Activated CD8-positive, alpha-beta memory T cell treated with anti-CD3 and anti-CD28 coated beads for 48 hours (primary cell): ENCODE results near the gene NSRP1.
"Not testable (repeated sequence)": the region's sequence is repeated elsewhere in the genome, so short reads cannot be mapped to it uniquely, and the experiment has no call there.

ENCODE experiments used
- DNase-seq, 3 experiments: peaks; one replicate each; pipeline ENCODE4 v3.0.0-alpha.2; 2020; ENCODE audit warnings: low read depth in 2 of 3, low spot score in 2 of 3

The NSRP1 gene

DNA sequence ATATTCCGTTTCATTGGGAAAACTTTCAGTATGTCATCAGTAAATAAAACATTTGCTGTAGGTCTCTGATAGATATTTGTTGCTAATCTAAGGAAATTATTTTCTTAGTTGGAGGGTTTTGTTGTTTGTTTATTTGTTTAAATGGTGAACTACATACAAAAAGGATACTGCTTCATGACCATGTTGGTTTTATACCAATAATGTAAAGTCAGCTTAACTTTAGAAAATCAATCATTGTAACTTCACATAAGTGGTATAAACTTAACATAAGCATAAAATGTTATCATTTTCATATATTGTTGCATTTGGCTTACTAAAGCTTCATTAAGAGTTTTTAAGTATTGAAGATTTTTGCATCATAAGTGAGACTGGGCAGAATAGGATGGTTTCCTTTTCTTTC, 57.9 kb downstream of the NSRP1 start:
- DNase-seq: no peak

DNA sequence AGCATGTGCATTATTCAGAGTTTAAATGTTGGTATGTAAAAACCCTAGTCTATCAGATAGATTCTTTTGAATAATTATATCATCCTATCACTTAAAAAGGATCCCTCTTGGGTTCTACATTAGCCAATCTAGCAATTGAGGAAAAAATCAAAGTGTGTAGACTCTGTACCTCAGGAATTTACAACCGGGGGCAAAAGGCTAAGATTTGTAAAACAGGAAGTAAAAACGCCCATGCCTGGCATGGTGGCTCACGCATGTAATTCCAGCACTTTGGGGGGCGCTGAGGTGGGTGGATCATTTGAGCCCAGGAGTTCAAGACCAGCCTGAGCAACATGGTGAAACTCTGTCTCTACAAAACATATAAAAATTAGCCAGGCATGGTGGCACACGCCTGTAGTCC, 60.2 kb downstream of the NSRP1 start:
- DNase-seq: no peak

DNA sequence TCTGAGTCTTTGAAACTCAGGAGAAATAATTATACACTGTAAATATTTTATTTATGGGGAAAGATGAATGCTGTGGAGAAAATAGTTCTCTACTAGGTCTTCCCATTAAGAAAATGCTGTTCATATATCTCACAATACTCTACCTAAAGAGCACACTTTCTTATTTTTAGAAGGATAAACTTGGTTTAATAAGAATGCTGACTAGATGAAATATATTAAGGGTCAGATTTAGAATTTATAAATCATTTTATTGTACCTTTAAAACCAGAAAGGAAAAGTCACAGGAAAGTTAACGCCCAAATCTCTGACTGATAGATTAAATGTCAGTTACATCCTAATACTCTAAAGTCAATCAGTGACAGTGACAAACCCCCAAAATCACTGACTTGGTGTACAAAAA, 70.1 kb downstream of the NSRP1 start:
- DNase-seq: no peak

DNA sequence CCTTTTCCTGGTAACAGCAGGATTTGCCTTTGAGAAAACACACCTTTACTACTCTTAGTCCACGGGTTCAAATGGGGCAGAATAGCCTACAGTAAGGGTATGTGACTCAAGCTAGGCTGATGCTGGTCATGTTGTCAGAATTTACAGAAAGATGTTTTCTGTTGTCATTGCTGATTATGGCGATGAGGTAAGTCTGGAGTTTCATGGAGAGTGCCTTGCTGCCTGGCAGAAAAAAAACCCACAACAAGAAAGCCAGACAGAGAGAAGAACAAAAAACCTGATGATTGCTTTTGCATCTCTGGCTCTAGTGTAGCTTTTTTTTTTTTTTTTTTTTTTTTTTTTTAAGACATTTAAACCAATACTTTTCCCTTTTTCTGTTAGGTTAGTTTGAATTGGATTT, 71.0 kb downstream of the NSRP1 start:
- DNase-seq: no peak

DNA sequence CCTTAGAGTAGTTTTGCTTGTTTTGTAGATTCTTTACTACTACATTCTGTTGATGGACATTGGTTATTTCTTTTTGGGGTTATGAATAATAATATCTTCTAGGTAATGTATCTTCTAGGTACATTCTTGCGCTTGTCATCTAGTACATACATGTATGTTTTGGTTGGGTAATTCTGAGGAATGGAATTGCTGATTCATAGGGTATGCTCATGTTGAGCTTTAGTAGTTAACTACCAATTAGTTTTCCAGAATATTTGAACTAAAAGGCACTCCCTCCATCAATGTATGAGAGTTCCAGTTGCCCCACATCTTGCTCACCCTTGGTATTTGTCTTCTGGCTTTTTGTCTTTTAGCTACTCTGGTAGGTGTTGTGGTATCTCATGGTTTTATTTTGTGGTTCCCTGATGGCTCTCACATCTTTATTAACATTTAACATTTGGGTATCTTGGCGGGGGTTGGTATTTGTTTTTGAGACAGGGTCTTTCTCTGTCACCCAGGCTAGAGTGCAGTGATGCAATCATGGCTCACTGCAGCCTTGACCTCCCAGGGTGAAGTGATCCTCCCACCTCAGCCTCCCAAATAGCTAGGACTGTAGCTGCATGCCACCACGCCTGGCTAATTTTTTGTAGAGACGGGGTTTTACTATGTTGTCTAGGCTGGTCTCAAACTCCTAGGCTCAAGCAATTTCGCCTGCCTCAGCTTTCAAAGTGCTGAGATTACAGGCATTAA, 71.8 kb downstream of the NSRP1 start:
- DNase-seq: no peak

DNA sequence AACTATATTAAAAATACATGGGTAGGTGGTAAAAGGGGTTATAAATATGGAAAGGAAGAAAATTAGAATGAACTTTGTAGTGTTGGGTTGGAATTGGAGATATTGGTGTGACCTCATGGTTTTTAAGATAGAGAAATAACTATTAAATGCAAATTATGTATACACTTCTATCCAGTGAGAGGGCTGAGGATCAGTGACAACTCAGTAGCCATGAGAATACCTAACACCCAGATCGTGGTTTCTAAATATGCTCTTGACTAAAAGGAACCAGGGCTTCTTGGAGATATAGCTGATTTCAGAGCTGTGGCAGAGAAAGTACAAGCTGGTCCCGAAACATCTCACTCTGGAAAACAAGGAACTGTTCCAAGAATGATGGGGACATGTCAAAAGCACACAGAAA, 74.5 kb downstream of the NSRP1 start:
- no peak for DNase-seq

DNA sequence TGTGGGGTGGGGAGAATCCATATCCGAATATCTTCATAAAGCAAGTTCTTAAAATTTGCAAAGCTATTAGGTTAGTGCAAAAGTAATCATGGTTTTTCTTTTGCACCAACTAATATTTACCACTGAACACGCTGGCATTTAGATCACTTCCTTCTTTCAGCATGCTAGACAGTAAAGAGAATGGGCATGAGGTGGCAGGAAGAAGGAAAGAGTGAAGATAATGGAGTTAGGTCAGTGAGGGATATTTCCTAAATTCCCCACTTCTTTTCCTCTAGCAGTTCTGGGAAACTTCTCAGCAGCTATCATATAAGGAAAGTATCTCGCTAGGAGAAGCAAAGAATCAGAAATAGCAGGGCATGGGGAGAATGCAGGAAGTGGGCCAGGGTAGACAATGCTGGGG, 79.9 kb downstream of the NSRP1 start:
- no peak for DNase-seq

DNA sequence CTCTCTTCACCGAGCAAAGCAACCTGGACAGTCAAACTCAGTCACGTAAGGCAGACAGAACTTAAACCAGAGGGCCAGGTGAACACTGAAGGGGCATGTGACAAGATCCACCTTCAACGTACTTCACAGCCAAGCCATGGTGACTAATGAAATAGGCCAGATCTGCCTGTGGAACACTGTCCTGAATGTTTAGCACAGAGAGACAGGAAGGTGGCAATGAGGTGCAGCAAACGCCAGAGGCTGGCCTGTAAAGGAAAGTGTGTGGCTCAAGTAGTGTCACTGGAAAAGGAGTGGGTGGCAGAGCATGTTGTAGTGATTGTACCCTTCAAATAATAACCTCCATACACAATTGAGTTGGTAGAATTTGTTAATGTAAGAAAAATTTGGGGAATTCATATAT, 80.8 kb downstream of the NSRP1 start:
- DNase-seq: no peak

DNA sequence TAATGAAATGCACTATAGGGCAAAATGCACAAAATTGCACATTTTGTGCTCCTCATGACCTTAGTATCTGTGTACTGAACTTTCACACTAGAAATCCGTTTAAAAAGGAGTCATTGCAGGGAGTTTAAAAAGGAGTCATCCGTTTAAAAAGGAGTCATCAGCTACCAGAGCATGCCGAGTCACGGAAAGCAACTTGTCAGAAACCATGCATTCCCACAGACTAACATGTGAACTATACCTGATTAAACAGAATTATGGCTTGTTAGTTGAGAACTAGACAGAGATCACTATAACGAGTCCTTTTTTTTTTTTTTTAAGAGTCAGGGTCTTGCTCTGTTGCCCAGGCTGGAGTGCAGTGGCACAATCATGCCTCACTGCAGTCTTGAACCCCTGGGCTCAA, 83.0 kb downstream of the NSRP1 start:
- no peak for DNase-seq

DNA sequence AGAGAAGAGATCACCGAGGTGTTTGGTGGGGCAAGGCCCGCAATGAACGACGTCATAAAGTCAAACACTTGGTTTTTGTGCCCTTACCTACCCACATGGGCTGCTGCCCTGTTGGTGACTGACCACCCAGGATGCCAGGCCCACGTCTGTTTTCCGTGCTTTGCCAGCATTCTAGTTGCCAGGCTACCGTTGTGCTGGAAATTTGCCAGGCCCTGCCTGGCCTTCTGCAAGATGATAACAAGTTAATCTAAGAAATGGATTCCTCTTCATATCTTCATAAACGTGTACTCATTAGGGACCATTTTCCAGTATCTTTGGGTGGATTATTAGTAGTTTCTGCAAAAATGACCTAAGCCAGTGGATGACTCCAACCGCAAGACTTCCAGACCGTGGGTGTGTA, 83.5 kb downstream of the NSRP1 start:
- DNase-seq: no peak

DNA sequence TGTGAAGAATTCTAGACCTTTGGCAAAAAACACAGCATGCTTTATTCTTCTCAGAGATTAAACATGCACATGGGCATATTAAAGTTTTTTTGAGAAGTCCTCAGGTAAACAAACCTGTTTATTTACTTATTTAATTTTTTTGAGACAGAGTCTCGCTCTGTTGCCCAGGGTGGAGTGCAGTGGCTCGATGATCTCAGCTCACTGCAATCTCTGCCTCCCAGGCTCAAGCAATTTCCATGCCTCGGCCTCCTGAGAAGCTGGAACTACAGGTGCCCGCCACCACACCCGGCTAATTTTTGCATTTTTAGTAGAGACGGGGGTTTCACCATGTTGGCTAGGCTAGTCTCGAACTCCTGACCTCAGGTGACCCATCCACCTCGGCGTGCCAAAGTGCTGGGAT, 84.0 kb downstream of the NSRP1 start:
- DNase-seq: not testable (repeated sequence)

DNA sequence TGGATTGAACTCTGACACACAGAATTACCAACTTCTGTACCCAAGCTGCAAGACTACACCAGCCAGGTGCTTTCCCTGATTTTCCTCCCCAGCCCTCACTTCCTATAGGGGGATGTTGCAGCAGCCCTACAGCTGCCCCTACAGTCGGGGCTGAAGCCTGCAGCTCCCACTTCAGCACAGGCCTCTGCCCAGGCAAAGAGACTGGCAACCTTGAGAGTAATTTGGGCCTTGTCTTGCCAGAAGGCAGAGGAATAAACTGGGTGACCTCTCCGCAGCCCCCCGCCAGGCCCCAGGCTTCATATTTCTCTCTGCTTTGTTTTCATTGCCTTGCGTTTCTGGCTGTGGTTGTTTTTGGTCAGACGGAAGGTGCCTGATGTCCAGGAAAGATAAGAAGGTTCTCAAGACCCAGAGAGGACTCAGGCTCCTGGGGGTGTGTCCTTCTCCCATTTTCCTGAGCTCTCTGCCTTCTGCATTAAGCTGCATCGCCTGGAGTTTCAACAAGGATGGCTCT, 86.9 kb downstream of the NSRP1 start:
- no peak for DNase-seq

DNA sequence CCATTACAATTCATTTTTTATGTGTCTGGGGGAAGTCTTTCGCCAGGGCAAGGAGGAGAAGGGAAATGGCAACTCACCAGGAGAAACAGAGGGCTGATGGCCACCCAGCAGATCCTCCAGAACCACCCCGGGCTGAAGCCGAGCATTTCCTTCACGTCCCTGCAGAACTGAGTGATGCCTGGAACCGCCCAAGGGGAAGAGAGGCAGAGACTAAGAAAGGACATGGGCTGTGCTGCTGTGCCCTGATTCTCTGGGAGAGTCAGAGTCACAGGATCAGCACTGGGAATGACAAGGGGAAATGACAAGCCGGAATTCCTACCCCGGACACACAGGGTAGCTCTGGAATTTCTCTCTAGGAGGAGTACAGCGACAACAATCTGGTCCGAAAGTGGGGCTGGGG, 91.0 kb downstream of the NSRP1 start:
- no peak for DNase-seq

DNA sequence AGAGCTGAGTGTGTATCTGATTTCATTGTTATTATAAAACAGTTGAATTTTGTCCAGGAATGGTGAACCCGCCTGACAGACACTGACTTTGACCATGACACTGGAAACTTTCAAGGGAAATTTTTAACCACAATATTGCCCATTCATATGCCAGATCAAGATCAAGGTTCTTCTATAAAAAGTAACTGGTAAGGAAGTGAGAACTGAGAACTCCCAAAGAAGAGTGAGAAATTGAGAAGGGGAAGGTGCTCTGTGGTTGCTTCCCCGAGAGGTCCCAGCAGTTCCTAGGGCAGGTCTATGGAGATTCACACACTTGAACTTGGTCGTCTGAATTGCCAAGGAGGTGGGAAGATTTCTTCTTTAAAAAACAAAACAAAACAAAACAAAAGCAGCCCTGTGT, 91.6 kb downstream of the NSRP1 start:
- no peak for DNase-seq

DNA sequence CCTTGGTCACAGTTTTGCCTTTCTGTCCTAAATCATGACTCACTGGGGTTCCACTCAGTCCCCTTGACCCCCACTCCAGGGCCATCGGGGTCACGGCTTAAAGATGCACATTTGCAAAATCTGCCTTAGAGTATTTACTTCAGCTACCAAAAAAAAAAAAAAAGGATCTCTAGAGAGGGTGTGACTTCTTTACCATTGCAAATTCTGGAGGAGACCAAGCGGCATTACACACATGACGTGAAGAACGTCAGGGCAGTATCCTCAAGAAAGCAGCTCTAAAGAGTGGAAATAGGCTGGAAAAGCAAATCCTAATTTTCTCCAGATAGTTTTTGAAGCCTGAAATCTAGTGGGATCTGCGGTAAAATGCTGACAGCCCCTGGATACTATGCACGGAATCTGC, 93.3 kb downstream of the NSRP1 start:
- no peak for DNase-seq

DNA sequence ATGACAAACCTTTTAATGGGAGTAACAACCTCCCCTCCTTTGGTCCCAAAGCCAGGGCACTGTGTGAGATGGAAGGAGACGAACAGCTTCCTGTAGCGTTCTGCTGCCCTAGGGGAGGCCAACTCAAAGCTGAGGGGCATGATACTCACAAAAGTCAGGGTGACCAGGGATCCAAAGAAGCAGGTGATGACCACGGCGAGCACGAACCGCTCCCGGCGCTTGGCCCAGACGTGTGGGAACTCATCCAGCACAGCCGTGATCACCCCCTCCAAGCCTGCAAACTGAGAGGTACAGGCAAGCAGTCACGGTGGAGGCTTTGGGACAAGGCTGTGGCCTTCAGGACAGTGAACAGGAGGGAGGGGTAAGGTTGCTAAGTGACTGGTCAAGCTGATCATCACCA, 93.8 kb downstream of the NSRP1 start:
- DNase-seq: no peak

DNA sequence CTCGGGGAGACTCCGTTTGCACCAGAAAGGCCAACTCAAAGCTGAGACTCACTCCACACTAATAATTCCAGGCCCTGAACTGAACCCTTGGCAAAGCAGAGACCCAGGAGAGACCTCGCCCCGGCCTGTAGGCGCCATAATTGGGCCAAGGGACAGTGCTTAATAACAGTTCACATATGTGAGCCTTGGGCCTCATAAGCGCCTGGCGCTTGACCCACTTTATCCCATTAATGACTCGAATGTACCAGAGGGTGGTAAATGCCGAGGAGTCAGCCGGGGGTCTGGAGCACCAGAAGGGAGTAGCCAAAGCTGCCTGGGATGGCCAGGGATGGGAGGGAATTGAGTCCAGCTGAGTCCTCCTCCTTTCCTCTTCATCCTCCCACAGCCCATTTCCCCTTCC, 94.3 kb downstream of the NSRP1 start:
- DNase-seq: no peak

DNA sequence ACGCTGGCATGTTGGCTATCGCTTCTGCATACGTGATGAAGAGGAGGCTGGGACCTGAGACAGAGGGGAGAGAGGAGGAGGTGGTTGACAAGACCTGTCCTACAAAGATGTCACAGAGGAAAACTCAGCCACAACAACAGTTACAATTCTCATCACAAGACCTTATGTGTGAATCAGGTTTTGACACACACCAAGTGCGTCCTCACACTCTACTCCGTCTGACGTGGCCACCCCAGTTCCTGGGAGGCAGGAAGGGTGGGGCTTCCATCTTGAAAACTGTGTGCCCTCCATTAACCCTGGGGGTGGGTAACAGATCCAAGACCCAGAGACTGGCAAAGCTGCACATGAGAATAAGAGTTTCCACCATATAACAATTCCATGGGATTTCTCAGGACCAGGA, 94.8 kb downstream of the NSRP1 start:
- DNase-seq: no peak

DNA sequence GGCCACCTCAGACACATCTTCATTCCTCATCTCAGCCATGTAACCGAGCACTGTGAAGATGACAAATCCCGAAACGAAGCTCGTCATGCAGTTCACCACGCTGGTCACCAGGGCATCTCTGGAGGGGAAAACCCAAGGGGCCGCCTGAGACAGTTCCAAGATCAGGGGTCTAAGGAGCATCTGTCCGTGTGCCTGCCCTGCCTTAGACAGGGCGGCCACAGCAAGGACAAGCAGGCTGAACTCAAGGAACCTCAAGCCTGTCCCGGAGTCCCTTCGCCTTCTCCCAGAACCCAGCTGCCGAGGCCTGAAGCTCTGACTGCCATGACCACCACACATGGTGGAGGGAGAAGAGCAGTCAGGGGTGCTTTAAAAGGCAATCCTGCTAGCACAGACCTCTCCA, 96.1 kb downstream of the NSRP1 start:
- no peak for DNase-seq

DNA sequence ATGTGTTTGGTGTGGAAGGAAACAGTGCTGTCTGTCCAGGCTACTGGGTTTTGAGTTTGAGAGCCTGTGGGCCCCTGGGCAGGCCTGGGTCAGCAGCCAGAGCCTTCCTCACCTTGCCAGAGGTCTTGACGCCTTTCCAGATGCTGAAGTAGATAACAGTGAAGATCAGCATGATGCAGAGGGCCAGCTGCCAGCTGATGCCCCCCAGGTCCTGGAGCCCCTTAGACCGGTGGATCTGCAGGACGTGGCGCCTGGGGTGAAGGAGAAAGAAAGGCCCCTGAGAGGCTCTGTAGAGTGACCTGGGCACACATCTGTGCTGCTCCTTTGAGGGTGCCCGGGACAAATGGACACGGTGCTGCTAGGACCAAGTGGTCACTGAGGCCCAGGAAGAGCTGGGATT, 100.4 kb downstream of the NSRP1 start:
- no peak for DNase-seq

DNA sequence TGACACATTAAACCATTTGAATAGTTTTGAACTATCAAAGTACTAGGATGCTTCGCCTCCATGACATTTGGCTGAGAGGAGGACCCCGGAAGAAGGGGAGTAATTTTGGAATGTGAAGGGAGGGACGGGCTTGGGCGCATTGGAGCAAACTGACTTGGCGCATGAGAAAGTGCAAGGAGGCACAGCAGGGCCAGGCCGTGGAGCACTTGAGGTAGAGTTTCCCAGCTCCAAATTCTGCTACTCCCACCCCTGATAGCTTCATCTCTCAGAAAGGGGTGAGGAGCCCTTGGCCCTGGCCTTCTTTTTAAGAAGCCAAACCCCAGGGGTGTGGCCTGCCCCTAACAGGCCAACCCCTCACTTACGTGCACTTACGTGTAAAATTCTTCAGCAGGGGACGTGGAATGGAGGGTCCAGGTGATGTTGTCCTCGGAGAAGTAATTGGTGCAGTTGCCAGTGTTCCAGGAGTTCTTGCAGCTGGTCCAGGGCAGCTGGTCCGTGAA, 101.2 kb downstream of the NSRP1 start:
- no peak for DNase-seq

DNA sequence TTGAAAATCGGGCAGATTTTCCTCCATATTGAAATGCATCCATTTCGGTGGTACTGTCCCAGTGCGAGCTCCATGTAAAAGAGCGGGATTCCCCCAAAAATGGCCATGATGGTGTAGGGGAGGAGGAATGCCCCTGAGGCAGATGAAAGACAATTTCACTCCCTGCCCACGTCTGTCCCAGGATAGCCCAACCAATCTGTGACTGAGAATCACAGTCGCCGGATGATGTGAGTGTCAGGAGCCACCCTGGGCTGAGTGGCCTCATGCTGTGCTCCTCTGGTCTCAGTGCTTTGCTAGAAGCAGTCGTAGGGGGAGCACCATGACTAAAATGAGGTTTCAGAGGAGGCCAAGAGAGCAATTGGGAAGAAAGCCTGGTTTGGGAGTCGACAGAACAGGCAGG, 102.2 kb downstream of the NSRP1 start:
- no peak for DNase-seq

DNA sequence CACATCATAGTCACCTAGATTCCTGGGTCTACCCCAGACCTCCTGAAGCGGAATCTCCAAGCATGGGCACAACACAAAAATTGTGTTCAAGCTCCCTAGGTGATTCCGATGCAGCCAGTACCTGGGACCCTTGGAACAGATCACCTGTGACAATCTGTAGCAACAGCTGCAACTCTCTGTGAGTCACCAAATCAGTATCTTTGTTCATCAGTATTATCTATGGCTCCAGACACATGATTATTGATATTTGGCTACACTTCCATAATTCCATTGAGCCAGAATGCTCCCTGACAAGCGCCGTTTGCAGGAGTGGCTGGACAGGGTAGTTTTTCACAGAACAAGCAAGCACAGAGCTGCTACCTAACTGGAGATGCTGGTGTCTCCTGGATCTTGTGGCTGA, 102.7 kb downstream of the NSRP1 start:
- DNase-seq: no peak
